GM15510 (cell line): ENCODE data around the gene MYO5B.

ENCODE experiments used
- POLR2A ChIP-seq: IDR thresholded peaks from 3 replicates; pipeline ENCODE4 v1.6.1; 2011; ENCODE audit warnings: borderline replicate concordance; ENCODE audit not compliant: insufficient read length; ENCODE audit errors: extremely low read depth

MYO5B gene

DNA sequence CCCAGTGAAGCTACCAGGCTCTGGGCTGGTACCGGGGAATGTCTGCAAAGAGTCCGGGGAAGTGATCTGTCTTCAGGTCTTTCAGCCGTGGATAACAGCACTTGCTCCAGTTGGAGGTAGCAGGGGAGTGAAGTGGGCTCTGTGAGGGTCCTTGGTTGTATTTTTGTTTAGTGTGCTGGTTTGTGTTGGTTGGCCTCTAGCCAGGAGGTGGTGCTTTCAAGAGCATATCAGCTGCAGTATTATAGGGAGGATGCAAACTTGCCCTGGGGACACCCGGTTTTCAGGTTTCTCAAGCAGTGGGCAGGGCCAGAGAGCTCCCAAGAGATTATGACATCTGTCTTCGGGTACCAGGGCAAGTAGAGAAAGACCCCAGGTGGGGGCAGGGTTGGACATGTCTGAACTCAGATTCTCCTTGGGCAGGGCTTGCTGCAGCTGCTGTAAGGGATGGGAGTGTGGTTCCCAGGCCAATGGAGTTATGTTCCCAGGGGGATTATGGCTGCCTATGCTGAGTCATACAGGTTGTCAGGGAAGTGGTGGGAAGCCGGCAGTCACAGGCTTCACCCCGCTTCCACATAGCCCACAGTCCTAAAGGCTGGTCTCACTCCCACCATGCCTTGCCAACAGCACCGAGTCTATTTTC is 416.0 kb downstream of the MYO5B start:
- TF ChIP-seq POLR2A = no peak
